Activated CD4-positive, alpha-beta T cell treated with anti-CD3 and anti-CD28 coated beads, Interleukin-2, amount 10 ng/mL, durations not matched to agents 7 days and 5 days (primary cell): Measurements from ENCODE around the gene NFIA. TPM values are rescaled to one million over a fixed set of nuclear protein-coding genes. Genes with fewer than 3 reads are reported as not detected.

Experiments used
- CTCF ChIA-PET: fragments of 350-600 bp; sonication (Branson Sonifier 250); formaldehyde crosslinking; loops from one replicate; lab custom pipeline; 2021; ENCODE audit warnings: antibody characterized with exemption; lab: Charles Lee
- POLR2A ChIA-PET: fragments of 350-600 bp; sonication (Branson Sonifier 250); formaldehyde crosslinking; loops from one replicate; lab custom pipeline; 2021; ENCODE audit warnings: antibody characterized with exemption; lab: Charles Lee
- DNase-seq: peaks from one replicate; pipeline ENCODE4 v3.0.0-alpha.2; 2020
- H3K27ac Mint-ChIP-seq: one replicate; pipeline ENCODE4 v1.8.0; 2021; ENCODE audit warnings: mild to moderate bottlenecking, moderate library complexity, mixed read lengths
- H3K27me3 Mint-ChIP-seq: one replicate; pipeline ENCODE4 v1.8.0; 2021; ENCODE audit warnings: mixed read lengths
- H3K36me3 Mint-ChIP-seq: one replicate; pipeline ENCODE4 v1.8.0; 2021; ENCODE audit warnings: low read depth, mixed read lengths
- H3K4me1 Mint-ChIP-seq: one replicate; pipeline ENCODE4 v1.8.0; 2021; ENCODE audit warnings: mixed read lengths
- H3K4me3 Mint-ChIP-seq: one replicate; pipeline ENCODE4 v1.8.0; 2021; ENCODE audit warnings: mild to moderate bottlenecking, moderate library complexity, mixed read lengths
- H3K9me3 Mint-ChIP-seq: one replicate; pipeline ENCODE4 v1.8.0; 2021; ENCODE audit warnings: mixed read lengths
- total RNA-seq, 2 experiments: library from RNA; stranded (reverse); gene quantifications; one replicate each; pipeline ENCODE4 v1.2.3, GENCODE V29; 2021

NFIA gene
- total RNA-seq, 2 experiments from 2014 or later, result 0.97 to 1.6 TPM

GRCh38 chr1:61102041-61102440 is 19.7 kb downstream of the NFIA start:
- Mint-ChIP-seq H3K27ac (no peak overlapping the region), H3K36me3 (no peaks in the 10 kb centered on the region), H3K9me3 (no peaks in the 10 kb centered on the region), H3K4me1 (no peaks in the 10 kb centered on the region), H3K27me3 (peaks cover 3% of the 10 kb centered on the region), H3K4me3 (no peak overlapping the region)
- CTCF ChIA-PET, result no interaction called here
- POLR2A ChIA-PET, result no interaction called here
- DNase-seq, result no peak

DNA sequence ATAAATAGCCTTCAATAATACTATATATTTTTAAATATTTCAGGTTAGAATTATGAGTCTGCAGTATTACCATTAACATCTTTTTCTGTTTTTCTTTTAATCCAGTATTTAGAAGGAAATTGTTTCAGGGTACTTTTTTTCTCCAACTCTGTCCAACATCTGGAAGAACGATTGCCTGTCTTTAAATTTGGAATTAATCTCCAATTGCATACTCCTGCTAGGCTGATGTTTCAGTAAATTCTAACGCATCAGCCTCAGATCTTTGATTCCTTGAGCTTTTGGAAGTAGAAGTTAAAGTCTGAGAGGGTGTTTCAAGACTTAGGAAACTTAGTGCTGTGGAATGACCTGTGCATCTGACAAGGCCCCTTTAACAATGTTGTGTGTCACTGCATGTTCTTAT is 20.3 kb downstream of the NFIA start:
- Mint-ChIP-seq H3K27me3 (no peaks in the 10 kb centered on the region), H3K36me3 (no peaks in the 10 kb centered on the region), H3K4me3 (no peak overlapping the region), H3K4me1 (no peaks in the 10 kb centered on the region), H3K27ac (no peak overlapping the region), H3K9me3 (no peaks in the 10 kb centered on the region)
- POLR2A ChIA-PET, result no interaction called here
- CTCF ChIA-PET, result no interaction called here
- no peak for DNase-seq

DNA sequence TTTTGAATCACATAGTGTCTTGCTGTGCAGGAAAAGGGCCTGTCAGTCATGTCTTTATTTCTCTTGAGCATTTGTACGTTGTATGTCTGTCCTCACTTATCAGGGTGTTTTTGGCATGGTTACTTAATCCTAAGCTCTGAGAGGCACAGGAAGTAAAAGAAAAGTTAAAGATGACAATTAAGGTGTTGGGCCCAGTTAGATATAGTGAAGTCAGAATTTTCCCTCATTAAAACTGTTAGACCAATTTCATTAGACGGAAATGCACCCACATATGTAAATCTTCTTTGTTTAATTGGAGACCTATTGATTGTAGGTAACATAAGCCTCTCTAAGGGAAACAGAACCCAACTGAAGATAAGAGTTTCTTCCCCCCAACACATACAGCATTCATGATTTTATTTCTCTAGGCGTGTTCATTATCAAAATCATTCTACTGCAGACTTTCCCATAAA is 21.9 kb downstream of the NFIA start:
- H3K36me3 Mint-ChIP-seq, result no peaks in the 10 kb centered on the region
- POLR2A ChIA-PET, result no interaction called here
- no peak for DNase-seq

DNA sequence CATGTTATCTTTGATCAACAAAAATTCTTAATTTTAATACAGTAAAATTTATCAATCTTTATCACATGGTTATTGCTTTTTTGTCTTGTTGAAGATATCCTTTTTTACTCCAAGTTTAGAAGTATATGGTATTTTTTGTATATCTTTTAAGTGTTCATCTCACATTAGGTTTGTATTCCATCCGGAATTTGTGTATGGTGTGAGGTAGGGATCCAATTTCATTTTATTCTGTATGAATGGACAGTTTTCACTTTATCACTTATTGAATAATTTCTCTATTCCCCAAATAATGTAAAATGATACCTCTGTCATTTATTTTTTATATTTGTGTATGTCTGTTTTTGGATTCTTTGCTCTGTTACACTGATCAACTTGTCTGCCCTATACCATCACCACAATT is 25.3 kb downstream of the NFIA start:
- ChIA-PET CTCF (no interaction called here), POLR2A (no interaction called here)
- no peak for DNase-seq
- H3K27ac Mint-ChIP-seq, result no peak overlapping the region
- no peaks in the 10 kb centered on the region for H3K9me3 Mint-ChIP-seq
- no peaks in the 10 kb centered on the region for H3K36me3 Mint-ChIP-seq
- no peaks in the 10 kb centered on the region for H3K27me3 Mint-ChIP-seq
- H3K4me3 Mint-ChIP-seq, result no peak overlapping the region
- no peaks in the 10 kb centered on the region for H3K4me1 Mint-ChIP-seq

More for the DNA sequence above, 21.9 kb downstream of the NFIA start:
- Mint-ChIP-seq H3K4me3 (no peak overlapping the region), H3K9me3 (no peaks in the 10 kb centered on the region), H3K27ac (no peak overlapping the region), H3K4me1 (no peaks in the 10 kb centered on the region), H3K27me3 (no peaks in the 10 kb centered on the region)
- CTCF ChIA-PET, result no interaction called here

GRCh38 chr1:61109158-61109557 is 26.8 kb downstream of the NFIA start:
- ChIA-PET CTCF (no interaction called here), POLR2A (no interaction called here)
- Mint-ChIP-seq H3K9me3 (no peaks in the 10 kb centered on the region), H3K27ac (no peak overlapping the region), H3K36me3 (no peaks in the 10 kb centered on the region), H3K4me1 (no peaks in the 10 kb centered on the region), H3K4me3 (no peak overlapping the region), H3K27me3 (no peaks in the 10 kb centered on the region)
- no peak for DNase-seq

- Mint-ChIP-seq H3K36me3 (no peaks in the 10 kb centered on the region), H3K4me3 (no peak overlapping the region), H3K4me1 (no peaks in the 10 kb centered on the region), H3K27ac (no peak overlapping the region), H3K27me3 (no peaks in the 10 kb centered on the region), H3K9me3 (no peaks in the 10 kb centered on the region)
- ChIA-PET CTCF (no interaction called here), POLR2A (no interaction called here)
- no peak for DNase-seq
Measured at GRCh38 chr1:61109910-61110309, 27.5 kb downstream of the NFIA start.

DNA sequence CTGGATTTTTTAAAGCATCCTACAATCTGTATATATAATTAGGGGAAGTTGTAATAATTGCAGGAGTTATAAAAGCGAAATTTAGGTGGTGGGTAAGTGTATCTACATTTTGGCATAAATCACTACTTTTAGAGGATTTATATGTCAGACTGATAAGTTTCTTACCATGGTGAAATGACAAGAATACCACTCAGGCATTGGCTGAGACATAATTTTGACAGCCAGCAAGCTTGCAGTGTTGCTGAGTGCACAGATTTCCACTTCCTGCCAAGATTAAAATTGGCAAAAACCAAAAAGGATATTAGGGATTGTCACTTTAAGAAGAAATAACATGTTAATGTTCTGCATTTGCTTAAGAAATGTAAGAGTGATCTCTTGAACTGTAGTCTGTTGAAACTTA is 28.2 kb downstream of the NFIA start:
- no peaks in the 10 kb centered on the region for H3K27me3 Mint-ChIP-seq
- POLR2A ChIA-PET, result no interaction called here
- H3K4me1 Mint-ChIP-seq, result no peaks in the 10 kb centered on the region
- no peak overlapping the region for H3K4me3 Mint-ChIP-seq
- CTCF ChIA-PET, result interaction anchor here (0.6 to 1.0 kb wide), 2 partner anchors 39 to 290 kb away, joined by 3 read pairs; no protein-coding TSS in a partner anchor
- no peaks in the 10 kb centered on the region for H3K9me3 Mint-ChIP-seq
- H3K27ac Mint-ChIP-seq, result no peak overlapping the region
- H3K36me3 Mint-ChIP-seq, result no peaks in the 10 kb centered on the region
- no peak for DNase-seq

GRCh38 chr1:61111084-61112004 is 29.0 kb downstream of the NFIA start:
- DNase-seq, result no peak
- ChIA-PET POLR2A (no interaction called here), CTCF (interaction anchor here (0.6 to 1.6 kb wide), 3 partner anchors 38 to 291 kb away, joined by 3 read pairs; no protein-coding TSS in a partner anchor)
- Mint-ChIP-seq H3K9me3 (no peaks in the 10 kb centered on the region), H3K4me1 (no peaks in the 10 kb centered on the region), H3K27ac (no peak overlapping the region), H3K27me3 (no peaks in the 10 kb centered on the region), H3K4me3 (no peak overlapping the region), H3K36me3 (no peaks in the 10 kb centered on the region)

- H3K4me1 Mint-ChIP-seq, result no peaks in the 10 kb centered on the region
- CTCF ChIA-PET, result no interaction called here
Measured at GRCh38 chr1:61114178-61114870, 32.0 kb downstream of the NFIA start.

DNA sequence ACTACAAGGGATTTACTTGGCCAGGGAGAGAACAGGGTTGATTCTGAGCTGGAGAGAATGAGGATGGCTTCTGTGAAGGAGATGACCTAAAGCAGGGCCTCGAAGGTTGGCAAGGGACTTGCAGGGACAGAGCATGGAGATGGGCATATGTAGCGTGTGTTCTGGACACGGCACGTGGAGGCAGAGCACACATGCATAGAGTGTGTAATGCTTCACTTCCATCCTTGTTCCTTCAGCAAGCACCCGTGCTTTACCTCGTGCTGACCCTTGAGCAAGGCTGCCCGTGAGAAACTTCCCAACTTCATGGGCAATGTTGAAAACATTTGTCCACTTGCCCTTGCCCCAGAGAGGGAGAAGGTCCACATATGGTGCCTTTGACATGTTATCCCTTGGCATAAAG is 33.1 kb downstream of the NFIA start:
- H3K4me3 Mint-ChIP-seq, result no peak overlapping the region
- no peak for DNase-seq
- CTCF ChIA-PET, result no interaction called here
- peaks cover 2% of the 10 kb centered on the region for H3K27me3 Mint-ChIP-seq
- H3K4me1 Mint-ChIP-seq, result no peaks in the 10 kb centered on the region
- no peaks in the 10 kb centered on the region for H3K9me3 Mint-ChIP-seq
- no peak overlapping the region for H3K27ac Mint-ChIP-seq
- H3K36me3 Mint-ChIP-seq, result no peaks in the 10 kb centered on the region
- POLR2A ChIA-PET, result no interaction called here

More at GRCh38 chr1:61114178-61114870, 32.0 kb downstream of the NFIA start:
- no peak for DNase-seq
- POLR2A ChIA-PET, result no interaction called here
- H3K27ac Mint-ChIP-seq, result no peak overlapping the region
- no peaks in the 10 kb centered on the region for H3K36me3 Mint-ChIP-seq
- no peak overlapping the region for H3K4me3 Mint-ChIP-seq
- H3K9me3 Mint-ChIP-seq, result no peaks in the 10 kb centered on the region
- peaks cover 2% of the 10 kb centered on the region for H3K27me3 Mint-ChIP-seq

DNA sequence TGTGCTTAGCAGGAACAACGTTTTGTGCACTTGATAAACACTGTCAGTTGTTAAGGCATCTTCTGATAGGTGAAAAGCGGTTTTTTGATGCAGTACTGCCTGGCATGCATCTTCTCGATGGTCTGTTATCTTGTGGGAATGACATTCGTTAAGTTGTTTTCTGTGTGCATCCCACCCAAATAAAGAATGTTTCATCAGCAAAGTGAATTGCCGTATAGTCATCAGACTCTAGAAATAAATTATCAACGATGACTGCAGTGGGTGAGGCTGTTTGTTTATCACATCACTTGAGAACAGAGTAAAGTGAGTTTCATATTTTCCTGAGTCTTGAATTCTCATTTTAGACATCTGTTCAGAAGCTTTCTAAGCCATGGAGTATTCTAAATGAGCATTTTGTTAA is 34.1 kb downstream of the NFIA start:
- ChIA-PET CTCF (no interaction called here), POLR2A (no interaction called here)
- no peaks in the 10 kb centered on the region for H3K36me3 Mint-ChIP-seq
- H3K27me3 Mint-ChIP-seq, result peaks cover 2% of the 10 kb centered on the region
- H3K4me1 Mint-ChIP-seq, result no peaks in the 10 kb centered on the region
- H3K4me3 Mint-ChIP-seq, result no peak overlapping the region
- no peak for DNase-seq
- no peaks in the 10 kb centered on the region for H3K9me3 Mint-ChIP-seq
- H3K27ac Mint-ChIP-seq, result no peak overlapping the region

GRCh38 chr1:61117283-61117682 is 34.9 kb downstream of the NFIA start:
- H3K4me3 Mint-ChIP-seq, result no peak overlapping the region
- peaks cover 2% of the 10 kb centered on the region for H3K27me3 Mint-ChIP-seq
- H3K9me3 Mint-ChIP-seq, result no peaks in the 10 kb centered on the region
- CTCF ChIA-PET, result no interaction called here
- H3K36me3 Mint-ChIP-seq, result no peaks in the 10 kb centered on the region
- H3K4me1 Mint-ChIP-seq, result no peaks in the 10 kb centered on the region
- no peak overlapping the region for H3K27ac Mint-ChIP-seq
- POLR2A ChIA-PET, result no interaction called here
- DNase-seq, result no peak

GRCh38 chr1:61119085-61119484 is 36.7 kb downstream of the NFIA start:
- POLR2A ChIA-PET, result no interaction called here
- H3K27me3 Mint-ChIP-seq, result peaks cover 2% of the 10 kb centered on the region
- no peaks in the 10 kb centered on the region for H3K36me3 Mint-ChIP-seq

More at GRCh38 chr1:61119085-61119484, 36.7 kb downstream of the NFIA start:
- Mint-ChIP-seq H3K4me3 (no peak overlapping the region), H3K27ac (no peak overlapping the region), H3K9me3 (no peaks in the 10 kb centered on the region), H3K4me1 (no peaks in the 10 kb centered on the region)
- CTCF ChIA-PET, result no interaction called here
- no peak for DNase-seq
